MM.1S (cell line): ENCODE results near the gene CCDC87.

Experiments used
- DNase-seq: peaks from one replicate; pipeline ENCODE4 v3.0.0-alpha.2; 2015
- H2AFZ ChIP-seq: fragments of 300-600 bp; sonication (generic); 2 replicates; pipeline ENCODE4 v1.6.0; 2016; ENCODE audit warnings: antibody characterized with exemption, low read length
- H3F3A ChIP-seq: fragments of 300-600 bp; sonication (generic); 2 replicates; pipeline ENCODE4 v1.6.1; 2016; ENCODE audit warnings: mild to moderate bottlenecking, antibody characterized with exemption, low read length, moderate library complexity, mixed read lengths; ENCODE audit not compliant: insufficient read depth
- H3K27ac ChIP-seq: fragments of 300-600 bp; sonication (generic); 2 replicates; pipeline ENCODE4 v1.5.1; 2016; ENCODE audit warnings: mild to moderate bottlenecking, low read length
- H3K27me3 ChIP-seq: fragments of 300-600 bp; sonication (generic); replicated peaks from 2 replicates; pipeline ENCODE4 v1.6.0; 2016; ENCODE audit warnings: low read length; ENCODE audit not compliant: insufficient read depth
- H3K36me3 ChIP-seq: fragments of 300-600 bp; sonication (generic); replicated peaks from 2 replicates; pipeline ENCODE4 v1.6.1; 2016; ENCODE audit warnings: mild to moderate bottlenecking, low read length, mixed read lengths; ENCODE audit not compliant: insufficient read depth
- H3K4me1 ChIP-seq: fragments of 300-600 bp; sonication (generic); 2 replicates; pipeline ENCODE4 v1.6.1; 2016; ENCODE audit warnings: low read length, mixed read lengths
- H3K4me2 ChIP-seq: fragments of 300-600 bp; sonication (generic); 2 replicates; pipeline ENCODE4 v1.6.0; 2016; ENCODE audit warnings: low read depth, low read length
- H3K4me3 ChIP-seq: fragments of 300-600 bp; sonication (generic); 2 replicates; pipeline ENCODE4 v1.5.1; 2016; ENCODE audit warnings: low read length, mixed read lengths
- H3K79me2 ChIP-seq: fragments of 300-600 bp; sonication (generic); 2 replicates; pipeline ENCODE4 v1.6.1; 2016; ENCODE audit warnings: mixed run types, low read length, mixed read lengths
- H3K9ac ChIP-seq: fragments of 300-600 bp; sonication (generic); 2 replicates; pipeline ENCODE4 v1.6.1; 2016; ENCODE audit warnings: low read length, mixed read lengths
- H3K9me2 ChIP-seq: fragments of 300-600 bp; sonication (generic); replicated peaks from 2 replicates; pipeline ENCODE4 v1.6.1; 2016; ENCODE audit warnings: mild to moderate bottlenecking, low read length, mixed read lengths; ENCODE audit not compliant: insufficient read depth
- H3K9me3 ChIP-seq: fragments of 300-600 bp; sonication (generic); replicated peaks from 2 replicates; pipeline ENCODE4 v1.6.1; 2016; ENCODE audit warnings: mild to moderate bottlenecking, low read length, mixed read lengths; ENCODE audit not compliant: insufficient read depth
- H4K20me1 ChIP-seq: fragments of 300-600 bp; sonication (generic); 2 replicates; pipeline ENCODE4 v1.6.1; 2016; ENCODE audit warnings: mild to moderate bottlenecking, low read length, moderate library complexity, mixed read lengths; ENCODE audit not compliant: insufficient read depth
- CTCF ChIP-seq: fragments of 300-600 bp; sonication (generic); IDR thresholded peaks from 2 replicates; pipeline ENCODE4 v1.5.1; 2016; ENCODE audit warnings: antibody characterized with exemption, low read length, mixed read lengths
- EZH2 ChIP-seq: fragments of 300-600 bp; sonication (generic); optimal IDR thresholded peaks from 2 replicates; pipeline ENCODE3; 2017; ENCODE audit warnings: low read depth, mild to moderate bottlenecking, antibody characterized with exemption, low read length, mixed read lengths
- EZH2phosphoT487 ChIP-seq: fragments of 300-600 bp; sonication (generic); IDR thresholded peaks from 2 replicates; pipeline ENCODE4 v1.6.1; 2018; ENCODE audit warnings: antibody characterized with exemption, low read length

The CCDC87 gene

DNA sequence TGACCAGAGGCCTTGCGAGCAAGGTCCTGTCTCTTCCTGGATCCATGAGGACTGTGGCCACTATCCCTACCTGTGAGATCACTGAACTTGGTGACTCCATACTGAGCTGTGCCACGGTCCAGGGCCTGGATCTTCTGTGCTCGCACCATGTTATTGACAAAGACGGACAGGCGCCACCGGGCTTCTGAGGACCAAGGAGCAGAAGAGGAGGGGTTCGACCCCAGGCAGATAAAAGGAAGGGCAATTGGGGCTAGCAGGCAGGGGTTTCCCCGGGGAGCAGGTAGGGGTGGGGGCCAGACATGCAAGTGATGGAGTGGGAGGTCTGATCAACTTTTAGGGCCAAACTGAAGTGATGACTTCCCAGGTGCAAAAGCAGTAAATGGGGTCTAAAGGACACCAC is 26.6 kb downstream of the CCDC87 start:
- Histone ChIP-seq H4K20me1 (no peaks in the 10 kb centered on the region), H3K4me2 (no peak overlapping the region), H3K4me1 (no peaks in the 10 kb centered on the region), H3K9me3 (no peaks in the 10 kb centered on the region), H3K27ac (no peak overlapping the region), H3K9me2 (no peaks in the 10 kb centered on the region), H3K4me3 (no peak overlapping the region), H3K36me3 (no peaks in the 10 kb centered on the region), H3K27me3 (peaks cover 80% of the 10 kb centered on the region), H2AFZ (no peak overlapping the region), H3K79me2 (no peaks in the 10 kb centered on the region), H3K9ac (no peak overlapping the region), H3F3A (no peaks in the 10 kb centered on the region)
- DNase-seq = no peak
- TF ChIP-seq EZH2phosphoT487 = no peak
- no peak for TF ChIP-seq EZH2
- no peak for TF ChIP-seq CTCF

DNA sequence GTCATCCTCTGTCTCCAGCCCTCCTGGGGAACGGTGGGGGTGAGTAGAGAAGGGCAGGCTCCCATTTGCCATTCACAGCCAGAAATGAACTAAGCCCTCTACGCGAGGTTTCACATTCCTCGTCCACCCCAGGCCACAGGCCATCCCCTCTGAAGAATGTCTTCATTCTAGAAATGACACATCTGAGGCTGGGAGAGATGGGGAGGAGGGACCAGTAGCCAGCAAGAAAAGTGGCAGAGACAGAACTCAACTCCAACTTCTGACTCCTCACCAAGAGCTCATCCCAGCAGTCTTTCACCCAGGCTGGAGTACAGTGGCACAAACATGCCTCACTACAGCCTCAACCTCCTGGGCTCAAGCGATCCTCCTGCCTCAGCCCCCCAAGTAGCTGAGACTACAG is 27.9 kb downstream of the CCDC87 start:
- no peak for TF ChIP-seq CTCF
- Histone ChIP-seq H2AFZ (no peak overlapping the region), H3F3A (no peaks in the 10 kb centered on the region), H3K4me3 (no peak overlapping the region), H3K9ac (no peak overlapping the region), H3K9me3 (no peaks in the 10 kb centered on the region), H3K27me3 (peaks cover 85% of the 10 kb centered on the region), H3K27ac (no peak overlapping the region), H4K20me1 (no peaks in the 10 kb centered on the region), H3K79me2 (no peaks in the 10 kb centered on the region), H3K4me1 (no peaks in the 10 kb centered on the region), H3K9me2 (no peaks in the 10 kb centered on the region), H3K4me2 (no peak overlapping the region), H3K36me3 (no peaks in the 10 kb centered on the region)
- DNase-seq = no peak

DNA sequence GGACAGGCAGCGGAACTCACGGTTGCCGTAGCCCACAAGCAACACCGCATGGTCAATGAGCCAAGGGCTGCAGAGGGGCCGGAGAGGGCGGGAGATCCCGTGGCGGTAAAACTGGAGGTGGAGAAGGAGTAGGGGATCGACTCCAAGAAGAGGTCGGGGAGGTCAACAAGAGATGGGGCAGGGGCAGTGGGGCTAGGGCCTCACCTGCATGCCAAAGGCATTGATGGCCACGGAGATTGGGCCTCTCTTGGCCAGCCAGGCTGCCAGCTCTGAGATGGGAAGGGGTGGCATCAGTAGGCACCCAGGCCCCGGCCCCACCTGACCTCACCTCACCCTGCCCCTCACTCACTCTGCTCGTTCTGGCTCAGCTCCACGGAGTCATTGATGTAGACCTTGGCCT is 28.3 kb downstream of the CCDC87 start:
- Histone ChIP-seq H3F3A (no peaks in the 10 kb centered on the region), H3K36me3 (no peaks in the 10 kb centered on the region), H3K4me3 (no peak overlapping the region), H3K4me1 (no peaks in the 10 kb centered on the region), H3K9me2 (no peaks in the 10 kb centered on the region), H3K79me2 (no peaks in the 10 kb centered on the region), H3K9ac (no peak overlapping the region), H3K4me2 (no peak overlapping the region), H3K27ac (no peak overlapping the region), H4K20me1 (no peaks in the 10 kb centered on the region), H2AFZ (no peak overlapping the region), H3K9me3 (no peaks in the 10 kb centered on the region), H3K27me3 (peaks cover 85% of the 10 kb centered on the region)
- TF ChIP-seq EZH2phosphoT487 = no peak
- TF ChIP-seq EZH2 = no peak
- TF ChIP-seq CTCF = no peak
- DNase-seq = no peak

DNA sequence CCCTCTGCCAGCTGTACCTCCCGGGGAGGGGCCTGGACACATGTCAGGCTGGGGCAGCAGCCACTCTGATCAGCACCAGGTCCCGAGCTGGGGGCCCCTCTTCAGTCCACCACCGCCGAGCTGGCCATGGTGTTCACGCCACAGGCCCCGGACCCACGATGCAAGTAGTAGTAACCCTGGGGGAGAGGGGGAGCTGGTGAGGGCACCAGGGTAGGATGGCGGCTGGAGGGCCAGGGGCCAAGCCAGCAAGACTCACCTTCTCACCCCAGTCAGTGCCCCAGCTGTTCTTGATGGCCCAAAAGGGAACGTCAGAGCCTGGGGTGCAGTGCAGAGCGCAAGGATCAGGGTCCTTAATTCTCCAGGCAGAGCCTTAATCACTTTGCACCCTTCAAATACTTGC is 29.0 kb downstream of the CCDC87 start:
- Histone ChIP-seq H3K9me3 (no peaks in the 10 kb centered on the region), H4K20me1 (no peaks in the 10 kb centered on the region), H3K79me2 (no peaks in the 10 kb centered on the region), H3K27ac (no peak overlapping the region), H3K9ac (no peak overlapping the region), H3K4me3 (no peak overlapping the region), H3K27me3 (peaks cover 86% of the 10 kb centered on the region), H3F3A (no peaks in the 10 kb centered on the region), H3K4me1 (no peaks in the 10 kb centered on the region), H2AFZ (no peak overlapping the region), H3K36me3 (no peaks in the 10 kb centered on the region), H3K9me2 (no peaks in the 10 kb centered on the region), H3K4me2 (no peak overlapping the region)
- DNase-seq = no peak
- TF ChIP-seq EZH2 = no peak
- no peak for TF ChIP-seq CTCF
- no peak for TF ChIP-seq EZH2phosphoT487
